HepG2 (cell line): ENCODE data around the gene PRXL2A. TPM values are rescaled to one million over a fixed set of nuclear protein-coding genes. Genes with fewer than 3 reads are reported as not detected.

ENCODE experiments used
- ATF7 ChIP-seq, 2 experiments: fragments of 450-650 bp in 1 of 2; sonication (generic) in 1 of 2; formaldehyde crosslinking in 1 of 2; IDR thresholded peaks; 2 replicates each; pipeline versions ENCODE4 v1.4.0 to v1.6.1; 2016 to 2020; ENCODE audit warnings: antibody characterized with exemption in 1 of 2, mild to moderate bottlenecking in 1 of 2, missing genetic modification reagents in 1 of 2
- DBP ChIP-seq: sonication (generic); formaldehyde crosslinking; IDR thresholded peaks from 2 replicates; pipeline ENCODE4 v1.4.0; 2020; ENCODE audit warnings: missing genetic modification reagents; ENCODE audit errors: not compliant biosample characterization
- FOXK2 ChIP-seq: fragments of 450-650 bp; IDR thresholded peaks from 2 replicates; pipeline ENCODE4 v1.6.1; 2016
- HMGXB3 ChIP-seq: sonication (generic); formaldehyde crosslinking; IDR thresholded peaks from 2 replicates; pipeline ENCODE4 v1.4.0; 2020; ENCODE audit warnings: missing genetic modification reagents, borderline replicate concordance
- IRF1 ChIP-seq: sonication (generic); formaldehyde crosslinking; IDR thresholded peaks from 2 replicates; pipeline ENCODE4 v1.4.0; 2020; ENCODE audit warnings: low read depth, mild to moderate bottlenecking, missing genetic modification reagents
- JUN ChIP-seq: sonication (generic); formaldehyde crosslinking; IDR thresholded peaks from 2 replicates; pipeline ENCODE4 v1.4.0; 2020; ENCODE audit warnings: mild to moderate bottlenecking, missing genetic modification reagents
- NAIF1 ChIP-seq: sonication (generic); formaldehyde crosslinking; IDR thresholded peaks from 2 replicates; pipeline ENCODE4 v1.5.0; 2020; ENCODE audit warnings: mild to moderate bottlenecking, missing genetic modification reagents, borderline replicate concordance
- SAFB2 ChIP-seq: sonication (generic); formaldehyde crosslinking; IDR thresholded peaks from 2 replicates; pipeline ENCODE4 v1.5.1; 2020; ENCODE audit warnings: missing genetic modification reagents, low read depth, mild to moderate bottlenecking, borderline replicate concordance
- TERF1 ChIP-seq: sonication (generic); formaldehyde crosslinking; IDR thresholded peaks from 2 replicates; pipeline ENCODE4 v1.8.0; 2022; ENCODE audit warnings: mild to moderate bottlenecking, missing genetic modification reagents, moderate library complexity
- TGIF2 ChIP-seq: IDR thresholded peaks from 2 replicates; pipeline ENCODE4 v1.6.1; 2016; ENCODE audit warnings: control low read depth, missing compliant biosample characterization
- ZBTB25 ChIP-seq: IDR thresholded peaks from 2 replicates; pipeline ENCODE4 v1.6.1; 2018; ENCODE audit warnings: missing genetic modification reagents
- ZFP91 ChIP-seq: sonication (generic); formaldehyde crosslinking; IDR thresholded peaks from 2 replicates; pipeline ENCODE4 v1.9.0; 2022; ENCODE audit warnings: missing genetic modification reagents, mild to moderate bottlenecking, borderline replicate concordance
- ZNF138 ChIP-seq: sonication (generic); formaldehyde crosslinking; IDR thresholded peaks from 2 replicates; pipeline ENCODE4 v1.5.0; 2020; ENCODE audit warnings: mild to moderate bottlenecking, low read depth, missing genetic modification reagents
- ZNF629 ChIP-seq: sonication (generic); formaldehyde crosslinking; conservative IDR thresholded peaks from 2 replicates; pipeline ENCODE4 v1.5.0; 2020; ENCODE audit warnings: missing genetic modification reagents
- ZNF639 ChIP-seq: conservative IDR thresholded peaks from 2 replicates; pipeline ENCODE4 v1.6.1; 2018; ENCODE audit warnings: missing genetic modification reagents
- ZNF816 ChIP-seq: sonication (generic); formaldehyde crosslinking; IDR thresholded peaks from 2 replicates; pipeline ENCODE4 v1.8.0; 2022; ENCODE audit warnings: missing genetic modification reagents, mild to moderate bottlenecking, borderline replicate concordance
- polyA plus RNA-seq, 8 experiments: library from polyadenylated mRNA; depleted of rRNA in 3 of 8; stranded (reverse) in 7 of 8; unstranded in 1 of 8; fragments of >200 nt; fragmentation: Illumina TruSeq in 4 of 8; extraction: Trizol in 4 of 8; gene quantifications; 2 replicates each; pipeline versions ENCODE4 v1.2.1 to v1.2.3, GENCODE V29; 2011 to 2016; ENCODE audit warnings: low read depth in 4 of 8, missing spikeins in 1 of 8, mixed read lengths in 1 of 8; ENCODE audit not compliant: insufficient read depth in 1 of 8
- total RNA-seq, 5 experiments: library from RNA; depleted of rRNA; stranded (reverse); fragments of >200 nt; fragmentation: Illumina TruSeq; extraction: Trizol; gene quantifications; 2 replicates each; pipeline ENCODE4 v1.2.3, GENCODE V29; 2016; ENCODE audit warnings: low read depth in 1 of 5

Gene PRXL2A
- total and polyA plus RNA-seq, 2 of the 13 experiments (the other 11 are each of a cell fraction or from before 2014, with no cell fraction given): 43.9 to 79.9 TPM

- TF ChIP-seq HMGXB3 (CRISPR knock-in tag): no peak
- no peak for TF ChIP-seq ATF7 (IDR thresholded peaks at IDR 0.05)
- no peak for TF ChIP-seq ATF7 (CRISPR knock-in tag; IDR thresholded peaks at IDR 0.05)
- TF ChIP-seq ZNF138 (CRISPR knock-in tag): no peak
- no peak for TF ChIP-seq DBP
- TF ChIP-seq ZNF816 (CRISPR knock-in tag): no peak
- no peak for TF ChIP-seq ZNF629 (CRISPR knock-in tag)
- no peak for TF ChIP-seq ZNF639 (CRISPR knock-in tag)
- no peak; the same call in 1 of the 2 replicates for TF ChIP-seq JUN
- no peak for TF ChIP-seq SAFB2 (CRISPR knock-in tag)
- no peak for TF ChIP-seq FOXK2
- no peak for TF ChIP-seq IRF1 (CRISPR knock-in tag)
- TF ChIP-seq ZBTB25 (CRISPR knock-in tag): 0 out of 2 replicates have a peak, but pooled peaks have one; percentile 15
- TF ChIP-seq TERF1 (CRISPR knock-in tag): no peak
- TF ChIP-seq NAIF1 (CRISPR knock-in tag): peak; percentile 44; the same call in 1 of the 2 replicates
- TF ChIP-seq ZFP91 (CRISPR knock-in tag): peak; percentile 28; the same call in 1 of the 2 replicates
- TF ChIP-seq TGIF2 (CRISPR knock-in tag): peak; percentile 31; the same call in 1 of the 2 replicates
Measured at GRCh38 chr10:80407812-80408241, 524 bp upstream of the PRXL2A start (continued).
